Neutrophil (primary cell): ENCODE results near the gene OR52D1.

Experiments
- H3K27ac ChIP-seq: fragments of 200-600 bp; sonication (generic); 2 replicates; pipeline ENCODE4 v1.5.1; 2016; ENCODE audit warnings: mild to moderate bottlenecking, moderate library complexity
- H3K27me3 ChIP-seq: fragments of 200-600 bp; sonication (generic); 2 replicates; pipeline ENCODE4 v1.6.0; 2016; ENCODE audit warnings: mild to moderate bottlenecking
- H3K36me3 ChIP-seq: fragments of 200-600 bp; sonication (generic); 2 replicates; pipeline ENCODE4 v1.5.1; 2017
- H3K4me1 ChIP-seq, 2 experiments: fragments of 200-600 bp in 1 of 2; sonication (generic) in 1 of 2; 1 replicate in 1 of 2; 2 replicates in 1 of 2; pipeline versions ENCODE4 v1.5.1 to v1.6.1; 2013 to 2016; ENCODE audit warnings: low read depth in 1 of 2, low read length in 1 of 2, mild to moderate bottlenecking in 1 of 2, moderate library complexity in 1 of 2; ENCODE audit not compliant: control insufficient read depth in 1 of 2, insufficient read depth in 1 of 2
- H3K4me3 ChIP-seq, 2 experiments: fragments of 200-600 bp in 1 of 2; sonication (generic) in 1 of 2; 1 replicate in 1 of 2; 2 replicates in 1 of 2; pipeline ENCODE4 v1.5.1; 2013 to 2016; ENCODE audit warnings: low read depth in 1 of 2, low read length in 1 of 2, mild to moderate bottlenecking in 1 of 2, moderate library complexity in 1 of 2
- H3K9me3 ChIP-seq: fragments of 200-600 bp; sonication (generic); 2 replicates; pipeline ENCODE4 v1.5.1; 2016
- TF ChIP-seq, protein P1 (sequence below): fragments of 200-600 bp; sonication (generic); IDR thresholded peaks from 2 replicates; pipeline ENCODE4 v1.5.1; 2016; ENCODE audit warnings: antibody characterized with exemption

Gene OR52D1

DNA sequence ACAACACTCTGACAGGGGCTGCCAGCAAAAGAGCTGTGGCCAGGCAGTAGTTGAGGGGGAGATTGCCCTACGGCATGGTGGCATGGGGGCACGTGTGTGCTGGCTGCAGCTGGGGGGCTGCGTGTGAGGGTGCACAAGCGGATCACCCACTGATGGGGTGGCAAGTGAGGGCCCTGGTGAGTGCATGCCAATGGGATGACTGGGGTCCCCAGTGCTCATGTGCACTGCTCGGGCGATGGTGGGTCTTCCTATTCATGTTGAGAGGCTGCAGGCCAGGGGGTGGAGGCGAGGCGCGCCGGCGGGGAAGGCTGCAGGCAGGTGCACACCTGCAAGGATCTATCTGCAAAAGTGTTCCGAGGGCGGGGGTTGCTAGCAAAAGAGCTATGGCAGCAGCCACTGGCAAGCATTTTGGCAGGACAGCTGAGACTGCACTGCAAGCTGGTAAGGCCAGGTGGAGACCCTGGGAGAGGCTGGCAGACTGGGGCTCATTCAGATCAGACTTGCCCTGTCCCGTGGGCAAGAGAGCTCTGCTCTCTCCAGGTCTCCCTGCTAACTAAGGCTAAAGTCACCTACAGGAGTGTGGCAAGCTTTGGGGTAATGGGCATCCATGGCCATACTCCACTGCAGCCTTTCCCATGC lies 27.4 kb upstream of the OR52D1 start:
- Histone ChIP-seq H3K4me1 (no peaks in the 10 kb centered on the region), H3K36me3 (no peaks in the 10 kb centered on the region), H3K9me3 (no peaks in the 10 kb centered on the region), H3K27ac (no peak overlapping the region), H3K27me3 (no peaks in the 10 kb centered on the region), H3K4me3 (no peak overlapping the region)
- TF ChIP-seq, protein P1, sequence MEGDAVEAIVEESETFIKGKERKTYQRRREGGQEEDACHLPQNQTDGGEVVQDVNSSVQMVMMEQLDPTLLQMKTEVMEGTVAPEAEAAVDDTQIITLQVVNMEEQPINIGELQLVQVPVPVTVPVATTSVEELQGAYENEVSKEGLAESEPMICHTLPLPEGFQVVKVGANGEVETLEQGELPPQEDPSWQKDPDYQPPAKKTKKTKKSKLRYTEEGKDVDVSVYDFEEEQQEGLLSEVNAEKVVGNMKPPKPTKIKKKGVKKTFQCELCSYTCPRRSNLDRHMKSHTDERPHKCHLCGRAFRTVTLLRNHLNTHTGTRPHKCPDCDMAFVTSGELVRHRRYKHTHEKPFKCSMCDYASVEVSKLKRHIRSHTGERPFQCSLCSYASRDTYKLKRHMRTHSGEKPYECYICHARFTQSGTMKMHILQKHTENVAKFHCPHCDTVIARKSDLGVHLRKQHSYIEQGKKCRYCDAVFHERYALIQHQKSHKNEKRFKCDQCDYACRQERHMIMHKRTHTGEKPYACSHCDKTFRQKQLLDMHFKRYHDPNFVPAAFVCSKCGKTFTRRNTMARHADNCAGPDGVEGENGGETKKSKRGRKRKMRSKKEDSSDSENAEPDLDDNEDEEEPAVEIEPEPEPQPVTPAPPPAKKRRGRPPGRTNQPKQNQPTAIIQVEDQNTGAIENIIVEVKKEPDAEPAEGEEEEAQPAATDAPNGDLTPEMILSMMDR, result no peak

DNA sequence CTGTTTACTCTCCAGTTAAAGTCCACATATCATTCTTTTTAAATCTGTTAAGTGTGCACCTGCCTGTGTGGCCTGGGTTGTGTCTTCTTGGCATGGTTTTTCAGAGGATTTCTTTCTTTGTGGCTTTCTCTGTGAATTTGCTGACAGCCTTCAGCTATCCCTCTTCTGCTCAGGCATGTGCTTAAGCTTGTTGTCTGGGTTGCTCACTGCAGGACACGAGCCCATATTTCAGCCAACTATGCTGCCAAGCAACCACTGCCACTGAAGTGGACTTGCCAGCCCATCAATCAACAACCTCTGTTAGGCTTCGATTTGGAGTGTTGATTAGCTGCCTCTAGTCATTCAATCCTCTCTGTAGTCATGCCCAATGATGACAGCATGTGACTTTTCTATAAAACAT lies 21.0 kb upstream of the OR52D1 start:
- Histone ChIP-seq H3K27ac (no peak overlapping the region), H3K4me1 (peaks cover 0 to 10% of the 10 kb centered on the region in 2 experiments), H3K27me3 (peaks cover 13% of the 10 kb centered on the region), H3K4me3 (no peak overlapping the region), H3K36me3 (no peaks in the 10 kb centered on the region), H3K9me3 (no peaks in the 10 kb centered on the region)
- TF ChIP-seq, protein P1, result no peak

DNA sequence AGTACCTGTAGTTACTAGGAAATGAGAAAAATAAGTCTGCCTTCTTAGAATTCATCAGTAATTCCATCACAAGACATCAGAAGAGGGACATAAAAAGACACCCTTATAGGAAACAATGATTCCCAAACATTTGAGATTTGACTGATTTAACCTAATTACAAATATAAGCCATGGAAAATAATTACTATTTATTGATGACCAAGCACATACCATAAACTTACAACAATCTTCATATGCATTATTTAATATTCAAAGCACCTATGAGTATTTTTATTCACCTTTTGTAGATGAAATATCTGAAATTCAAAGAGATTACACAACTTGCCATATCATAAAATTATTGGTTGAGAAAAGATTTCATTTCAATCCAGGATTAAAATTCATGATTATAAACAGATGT lies 14.6 kb upstream of the OR52D1 start:
- H3K9me3 ChIP-seq, result no peaks in the 10 kb centered on the region
- peaks cover 0 to 6% of the 10 kb centered on the region in 2 experiments for H3K4me1 ChIP-seq
- H3K4me3 ChIP-seq, result no peak overlapping the region
- peaks cover 29% of the 10 kb centered on the region for H3K27me3 ChIP-seq
- H3K36me3 ChIP-seq, result no peaks in the 10 kb centered on the region
- no peak overlapping the region for H3K27ac ChIP-seq
- TF ChIP-seq, protein P1, result no peak

DNA sequence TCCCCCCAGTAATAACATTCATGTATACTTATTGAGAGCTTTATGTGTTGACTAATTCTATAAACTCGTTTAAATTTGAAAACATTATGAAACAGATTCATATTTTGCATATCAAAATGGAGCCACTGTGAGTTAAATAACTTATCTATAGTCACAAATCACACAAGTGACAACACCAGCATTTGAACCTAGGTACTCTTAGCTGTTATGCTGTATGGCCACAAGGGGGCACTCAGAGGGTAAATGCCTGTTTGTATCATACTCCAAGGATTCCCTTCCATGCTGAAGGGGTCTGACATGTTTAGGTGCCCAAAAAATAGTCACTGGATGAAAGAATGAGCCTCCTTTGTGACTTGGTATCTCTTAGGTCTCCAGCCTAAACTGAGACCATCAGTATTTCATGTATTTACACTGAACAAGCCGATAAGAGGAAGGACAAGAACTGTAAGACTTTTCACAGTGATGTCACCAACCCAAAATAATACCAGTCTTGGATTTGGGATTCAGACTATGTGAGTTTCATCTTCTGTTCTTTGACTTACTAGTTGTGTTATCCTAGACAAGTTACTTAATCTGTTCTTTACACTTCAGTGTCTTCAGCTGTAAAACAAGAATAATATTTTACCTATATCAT lies 12.2 kb upstream of the OR52D1 start:
- H3K4me1 ChIP-seq, result no peaks in the 10 kb centered on the region

DNA sequence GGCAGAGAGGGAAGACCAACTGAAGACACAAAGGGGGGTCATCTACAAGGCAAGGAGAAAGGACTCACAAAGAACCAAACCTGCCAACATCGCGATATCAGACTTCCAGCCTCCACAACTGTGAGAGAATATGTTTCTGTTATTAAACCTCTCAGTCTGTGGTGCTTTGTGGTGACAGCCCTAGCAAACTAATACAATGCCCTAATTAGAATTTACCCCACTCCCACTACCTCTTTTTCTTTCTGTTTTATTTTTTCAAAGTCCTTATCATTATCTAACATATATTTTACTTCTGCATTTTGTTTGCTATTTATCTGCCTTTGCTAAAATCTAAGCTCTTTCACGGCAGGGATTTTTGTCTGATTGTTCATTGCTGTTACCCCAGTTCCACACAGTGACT lies 2.5 kb upstream of the OR52D1 start:
- Histone ChIP-seq H3K36me3 (no peaks in the 10 kb centered on the region), H3K27ac (no peak overlapping the region), H3K9me3 (no peaks in the 10 kb centered on the region), H3K4me1 (no peaks in the 10 kb centered on the region), H3K4me3 (no peak overlapping the region), H3K27me3 (peaks cover 7% of the 10 kb centered on the region)
- TF ChIP-seq, protein P1, result no peak

More for the DNA sequence above, 12.2 kb upstream of the OR52D1 start:
- Histone ChIP-seq H3K4me3 (no peak overlapping the region), H3K9me3 (no peaks in the 10 kb centered on the region), H3K36me3 (no peaks in the 10 kb centered on the region), H3K27me3 (peaks cover 22% of the 10 kb centered on the region), H3K27ac (no peak overlapping the region)
- TF ChIP-seq, protein P1, result peak; percentile 59
